C1 segment of cervical spinal cord (tissue), 14 donors: ENCODE data around the gene GOLGA6L10.
"Not testable (repeated sequence)": the region's sequence is repeated elsewhere in the genome, so short reads cannot be mapped to it uniquely, and the experiment has no call there.

Experiments
- DNase-seq, 14 donors: peaks; one replicate each; lab custom pipeline; 2025; lab: John Stamatoyannopoulos, UW

GOLGA6L10 gene

DNA sequence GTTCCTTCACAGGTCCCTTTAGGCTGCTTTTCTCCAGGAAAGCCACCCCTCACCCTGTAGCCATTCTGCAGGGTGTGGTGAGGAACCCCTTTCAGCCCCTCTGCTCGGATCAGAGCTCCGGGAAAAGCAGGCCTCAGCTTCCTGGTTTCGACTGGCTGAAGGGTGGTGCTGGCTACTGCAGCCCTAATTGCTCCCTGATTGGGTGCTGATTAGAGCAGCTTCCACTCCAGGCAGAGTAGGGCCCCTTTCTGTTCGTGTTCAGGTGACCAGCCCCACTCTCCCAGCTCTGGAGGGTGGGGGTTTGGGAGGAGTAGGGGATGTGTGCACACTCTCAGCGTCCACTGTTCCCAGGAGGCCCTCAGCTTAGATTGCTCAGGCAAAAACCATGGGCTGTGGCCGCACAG, 49.8 kb downstream of the GOLGA6L10 start:
- not testable (repeated sequence) for DNase-seq

DNA sequence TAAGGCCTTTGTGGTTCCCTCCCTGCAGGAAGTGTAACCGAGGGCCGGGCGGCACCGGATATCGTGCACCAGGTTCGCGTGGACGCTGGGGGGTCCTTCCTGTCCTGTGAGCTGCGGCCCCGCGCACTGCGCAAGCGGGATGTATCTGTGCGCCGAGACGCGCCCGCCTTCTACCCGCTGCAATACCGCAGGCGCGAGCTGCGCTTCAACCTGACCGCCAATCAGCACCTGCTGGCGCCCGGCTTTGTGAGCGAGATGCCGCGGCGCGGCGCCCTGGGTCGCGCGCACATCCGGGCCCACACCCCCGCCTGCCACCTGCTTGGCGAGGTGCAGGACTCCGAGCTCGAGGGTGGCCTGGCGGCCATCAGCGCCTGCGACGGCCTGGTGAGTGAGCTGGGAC, 50.8 kb downstream of the GOLGA6L10 start:
- DNase-seq, result no peak

DNA sequence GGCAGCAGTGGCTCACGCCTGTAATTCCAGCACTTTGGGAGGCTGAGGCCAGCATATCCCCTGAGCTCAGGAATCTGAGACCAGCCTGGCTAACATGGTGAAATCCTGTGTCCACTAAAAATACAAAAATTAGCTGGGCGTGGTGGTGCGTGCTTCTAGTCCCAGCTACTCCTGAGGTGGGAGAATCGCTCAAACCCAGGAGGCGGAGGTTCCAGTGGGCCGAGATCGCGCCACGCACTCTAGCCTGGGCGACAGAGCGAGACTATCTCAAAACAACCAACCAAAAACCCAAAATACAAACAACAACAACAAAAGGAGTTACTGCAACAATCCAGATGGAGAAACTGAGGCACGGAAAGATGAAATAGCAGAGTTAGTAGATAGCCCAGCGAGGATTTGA, 51.2 kb downstream of the GOLGA6L10 start:
- DNase-seq, result no peak

DNA sequence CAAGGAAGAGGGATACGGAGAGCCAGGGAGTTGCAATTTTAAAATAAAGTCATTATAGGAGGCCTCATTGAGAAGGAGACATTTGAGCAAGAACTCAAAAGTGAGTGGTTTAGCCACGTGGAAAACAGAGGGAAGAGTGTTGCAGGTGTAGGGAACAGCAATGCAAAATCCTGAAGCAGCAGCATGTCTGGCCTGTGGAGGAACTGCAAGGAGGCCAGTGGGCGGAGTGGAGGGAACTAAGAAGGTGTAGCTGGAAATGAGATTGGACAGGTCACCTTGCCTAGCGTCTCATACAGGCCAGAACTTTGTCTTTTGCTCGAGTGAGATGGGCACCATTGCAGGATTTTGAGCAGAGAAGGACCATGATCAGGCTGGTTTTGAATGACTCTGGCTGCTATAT, 51.7 kb downstream of the GOLGA6L10 start:
- no peak for DNase-seq

DNA sequence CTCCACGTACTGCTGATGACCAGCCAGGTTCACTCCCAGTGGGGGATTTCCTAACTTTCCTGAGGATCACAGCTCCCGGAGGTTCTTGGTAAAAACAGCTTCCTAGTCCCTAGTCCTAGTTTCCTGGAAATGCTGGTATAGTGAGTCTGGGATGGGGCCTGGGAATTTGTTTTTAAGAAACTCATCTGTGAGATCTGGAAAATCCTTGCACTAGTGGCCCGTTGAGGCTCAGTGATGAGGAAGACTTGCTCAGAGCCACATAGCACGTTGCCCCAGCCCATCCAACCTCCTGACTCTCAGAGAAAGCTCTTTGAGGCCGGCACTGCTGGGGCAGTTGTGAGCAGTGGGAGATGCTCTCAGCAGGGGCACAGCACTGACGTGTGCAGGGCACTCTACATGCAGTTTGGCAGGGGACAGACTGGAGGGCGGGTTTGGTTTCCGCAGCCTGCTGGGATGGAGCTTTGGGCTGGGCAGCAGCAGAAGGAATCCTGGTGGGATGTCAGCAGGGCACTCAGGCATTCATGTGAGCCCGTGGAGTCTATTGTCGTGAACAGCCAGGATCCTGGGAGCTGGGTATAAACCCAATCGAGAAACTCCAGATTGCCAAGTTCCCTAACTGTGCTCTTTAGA, 55.1 kb downstream of the GOLGA6L10 start:
- DNase-seq, result no peak

DNA sequence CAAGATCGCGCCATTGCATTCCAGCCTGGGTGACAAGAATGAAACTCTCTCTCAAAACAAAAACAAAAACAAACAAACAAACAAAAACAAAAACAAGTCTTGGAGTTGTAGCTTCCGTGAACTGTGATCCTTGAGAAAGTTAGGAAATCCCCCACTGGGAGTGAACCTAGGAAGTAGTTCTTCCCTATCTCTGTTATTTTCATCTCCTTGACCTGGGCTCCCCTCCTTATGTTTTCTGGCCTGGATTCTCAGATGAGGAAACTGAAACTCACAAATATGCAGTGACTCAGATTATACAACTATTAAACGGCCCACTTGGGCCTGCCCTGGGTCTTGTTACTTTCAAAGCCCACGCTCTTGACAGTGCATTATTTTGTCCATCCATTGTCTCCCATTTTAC, 57.0 kb downstream of the GOLGA6L10 start:
- no peak for DNase-seq
